Breast epithelium (tissue), 3 donors: ENCODE data around the gene TUBB8.

ENCODE experiments used
- CTCF ChIP-seq, 3 donors: fragments of 450-650 bp; IDR thresholded peaks; one replicate each; pipeline ENCODE4 v1.5.1; 2016 to 2017; ENCODE audit warnings: antibody characterized with exemption in 3 of 3, mild to moderate bottlenecking in 3 of 3, moderate library complexity in 3 of 3
- POLR2A ChIP-seq: fragments of 450-650 bp; IDR thresholded peaks from one replicate; pipeline ENCODE4 v1.6.1; 2016; ENCODE audit warnings: antibody characterized with exemption, mild to moderate bottlenecking, moderate library complexity
- POLR2AphosphoS5 ChIP-seq, 3 donors: sonication (generic); formaldehyde crosslinking; IDR thresholded peaks; one replicate each; pipeline ENCODE4 v1.6.1; 2017; ENCODE audit warnings: antibody characterized with exemption in 3 of 3

- no peak for TF ChIP-seq POLR2A
- TF ChIP-seq CTCF (IDR thresholded peaks at IDR 0.05): no peak
- no peak for TF ChIP-seq POLR2AphosphoS5 (IDR thresholded peaks at IDR 0.05)
These were observed 42.2 kb upstream of the TUBB8 start for GRCh38 chr10:91313-91712.
